Bronchial epithelial cell (primary cell): ENCODE results near the gene SLC22A3. TPM values are rescaled to one million over a fixed set of nuclear protein-coding genes. Genes with fewer than 3 reads are reported as not detected.

ENCODE experiments used
- DNase-seq: peaks from one replicate; pipeline ENCODE4 v3.0.0-alpha.2; 2010; ENCODE audit warnings: low read depth
- FAIRE-seq: peaks from 2 replicates; lab custom pipeline; 2011; peaks lifted over from hg19 to GRCh38; lab: Jason Lieb, UNC
- H3K27me3 ChIP-seq: 2 replicates; pipeline ENCODE4 v1.5.1; 2011; ENCODE audit warnings: low read length; ENCODE audit not compliant: control insufficient read depth, insufficient read depth
- H3K36me3 ChIP-seq: 2 replicates; pipeline ENCODE4 v1.5.1; 2011; ENCODE audit warnings: low read length; ENCODE audit not compliant: control insufficient read depth, insufficient read depth
- H3K4me3 ChIP-seq: 2 replicates; pipeline ENCODE4 v1.5.1; 2011; ENCODE audit warnings: mild to moderate bottlenecking, low read depth, low read length, control low read depth
- CTCF ChIP-seq: IDR thresholded peaks from 2 replicates; pipeline ENCODE4 v1.5.1; 2011; ENCODE audit warnings: mild to moderate bottlenecking, moderate library complexity, low read length, control low read depth, inconsistent platforms; ENCODE audit not compliant: insufficient read depth, severe bottlenecking
- total RNA-seq: library from RNA; depleted of rRNA; stranded (reverse); fragments of >200 nt; gene quantifications from 2 replicates; pipeline ENCODE4 v1.2.1, GENCODE V29; 2014

SLC22A3 gene
- total RNA-seq, 1 donor from 2014 or later, result 8.2 TPM

GRCh38 chr6:160428069-160428430 lies 79.9 kb downstream of the SLC22A3 start:
- DNase-seq, result no peak
- no peak for FAIRE-seq
- no peak for TF ChIP-seq CTCF
- no peaks in the 10 kb centered on the region for H3K27me3 ChIP-seq
- no peaks in the 10 kb centered on the region for H3K36me3 ChIP-seq
- no peak overlapping the region for H3K4me3 ChIP-seq

- FAIRE-seq (peak; percentile 28), DNase-seq (no peak)
- no peak overlapping the region for H3K4me3 ChIP-seq
- H3K27me3 ChIP-seq, result no peaks in the 10 kb centered on the region
- H3K36me3 ChIP-seq, result no peaks in the 10 kb centered on the region
- no peak for TF ChIP-seq CTCF
Observed at GRCh38 chr6:160428818-160429619, 80.8 kb downstream of the SLC22A3 start.

GRCh38 chr6:160429620-160429895 lies 81.4 kb downstream of the SLC22A3 start:
- DNase-seq, result no peak
- TF ChIP-seq CTCF, result no peak
- H3K27me3 ChIP-seq, result no peaks in the 10 kb centered on the region
- H3K36me3 ChIP-seq, result no peaks in the 10 kb centered on the region
- FAIRE-seq, result no peak
- no peak overlapping the region for H3K4me3 ChIP-seq

- no peak for TF ChIP-seq CTCF
- Histone ChIP-seq H3K4me3 (no peak overlapping the region), H3K27me3 (no peaks in the 10 kb centered on the region), H3K36me3 (no peaks in the 10 kb centered on the region)
- FAIRE-seq (no peak), DNase-seq (no peak)
Observed at GRCh38 chr6:160430203-160430602, 82.0 kb downstream of the SLC22A3 start.

- no peak for DNase-seq
- TF ChIP-seq CTCF, result no peak
- H3K36me3 ChIP-seq, result no peaks in the 10 kb centered on the region
- FAIRE-seq, result no peak
- no peak overlapping the region for H3K4me3 ChIP-seq
- H3K27me3 ChIP-seq, result no peaks in the 10 kb centered on the region
Observed at GRCh38 chr6:160430751-160431150, 82.6 kb downstream of the SLC22A3 start.

GRCh38 chr6:160431226-160431625 lies 83.0 kb downstream of the SLC22A3 start:
- DNase-seq (peak; percentile 31), FAIRE-seq (no peak)
- no peak for TF ChIP-seq CTCF
- no peaks in the 10 kb centered on the region for H3K36me3 ChIP-seq
- H3K27me3 ChIP-seq, result no peaks in the 10 kb centered on the region
- H3K4me3 ChIP-seq, result no peak overlapping the region
